GM10248 (cell line): ENCODE data around the gene TIMP4.

Experiments
- CTCF ChIA-PET: fragments of 300-600 bp; sonication (Branson Sonifier 250); formaldehyde crosslinking; extraction: SDS; loops from one replicate; lab custom pipeline; 2021; ENCODE audit warnings: antibody characterized with exemption; lab: Yijun Ruan, JAX
- POLR2A ChIA-PET: fragments of 350-650 bp; sonication (Branson Sonifier 250); formaldehyde crosslinking; extraction: SDS; loops from one replicate; lab custom pipeline; 2020; ENCODE audit warnings: antibody characterized with exemption; lab: Yijun Ruan, JAX
- DNase-seq: peaks from one replicate; pipeline ENCODE4 v3.0.0; 2012; ENCODE audit errors: extremely low spot score
- CTCF ChIP-seq: IDR thresholded peaks from 2 replicates; pipeline ENCODE4 v1.5.1; 2012; ENCODE audit warnings: mild to moderate bottlenecking, low read depth; ENCODE audit errors: extremely low read depth, missing control alignments, control extremely low read depth

Gene TIMP4

GRCh38 chr3:12147049-12147780, 11.5 kb downstream of the TIMP4 start:
- TF ChIP-seq CTCF, result no peak
- ChIA-PET POLR2A (no interaction called here), CTCF (interaction anchor here (1.2 to 4.4 kb wide), 2 partner anchors 15 to 29 kb away, joined by 3 to 21 read pairs; no protein-coding TSS in a partner anchor)
- DNase-seq, result no peak

- POLR2A ChIA-PET, result no interaction called here
- DNase-seq, result no peak
- no peak for TF ChIP-seq CTCF
- CTCF ChIA-PET, result interaction anchor here (1.5 to 4.4 kb wide), 4 partner anchors 9 to 336 kb away, joined by 3 to 28 read pairs (median 19); no protein-coding TSS in a partner anchor
Measured at GRCh38 chr3:12143949-12144504, 14.7 kb downstream of the TIMP4 start.

- CTCF ChIA-PET, result interaction anchor here (1.0 to 3.5 kb wide), 5 partner anchors 9 to 337 kb away, joined by 4 to 28 read pairs (median 4); no protein-coding TSS in a partner anchor
- POLR2A ChIA-PET, result no interaction called here
Measured at GRCh38 chr3:12142476-12142875, 16.2 kb downstream of the TIMP4 start.

GRCh38 chr3:12141350-12141749, 17.4 kb downstream of the TIMP4 start:
- CTCF ChIA-PET, result interaction anchor here (1.0 to 3.5 kb wide), 5 partner anchors 10 to 339 kb away, joined by 4 to 28 read pairs (median 4); no protein-coding TSS in a partner anchor
- POLR2A ChIA-PET, result no interaction called here
- no peak for TF ChIP-seq CTCF
- DNase-seq, result no peak

More at GRCh38 chr3:12142476-12142875, 16.2 kb downstream of the TIMP4 start:
- DNase-seq, result no peak
- no peak for TF ChIP-seq CTCF

- DNase-seq, result no peak
- ChIA-PET CTCF (interaction anchor here (1.2 to 9.5 kb wide), 5 partner anchors 11 to 384 kb away, joined by 3 to 278 read pairs (median 6); partner anchors contain the start of gene TSEN2), POLR2A (no interaction called here)
- TF ChIP-seq CTCF, result peak; percentile 16
Measured at GRCh38 chr3:12139111-12139511, 19.6 kb downstream of the TIMP4 start.

- ChIA-PET POLR2A (no interaction called here), CTCF (interaction anchor here (0.9 to 9.5 kb wide), 6 partner anchors 10 to 385 kb away, joined by 3 to 278 read pairs (median 4); partner anchors contain the start of gene TSEN2)
- DNase-seq, result peak; percentile 33
Measured at GRCh38 chr3:12138044-12138443, 20.7 kb downstream of the TIMP4 start.

More at GRCh38 chr3:12138044-12138443, 20.7 kb downstream of the TIMP4 start:
- TF ChIP-seq CTCF, result peak; percentile 34
